Suprapubic skin (tissue), 3 donors: Measurements from ENCODE around the gene PREPL.

ENCODE experiments used
- CTCF ChIP-seq, 2 donors: fragments of 200-600 bp in 1 of 2; fragments of 450-650 bp in 1 of 2; sonication (generic) in 1 of 2; IDR thresholded peaks; one replicate each; pipeline ENCODE4 v1.5.1; 2016 to 2019; ENCODE audit warnings: antibody characterized with exemption in 2 of 2, mild to moderate bottlenecking in 1 of 2, moderate library complexity in 1 of 2
- POLR2A ChIP-seq, 2 donors: fragments of 450-650 bp; IDR thresholded peaks; one replicate each; pipeline ENCODE4 v1.6.1; 2017; ENCODE audit warnings: antibody characterized with exemption in 2 of 2, mild to moderate bottlenecking in 2 of 2, moderate library complexity in 2 of 2

DNA sequence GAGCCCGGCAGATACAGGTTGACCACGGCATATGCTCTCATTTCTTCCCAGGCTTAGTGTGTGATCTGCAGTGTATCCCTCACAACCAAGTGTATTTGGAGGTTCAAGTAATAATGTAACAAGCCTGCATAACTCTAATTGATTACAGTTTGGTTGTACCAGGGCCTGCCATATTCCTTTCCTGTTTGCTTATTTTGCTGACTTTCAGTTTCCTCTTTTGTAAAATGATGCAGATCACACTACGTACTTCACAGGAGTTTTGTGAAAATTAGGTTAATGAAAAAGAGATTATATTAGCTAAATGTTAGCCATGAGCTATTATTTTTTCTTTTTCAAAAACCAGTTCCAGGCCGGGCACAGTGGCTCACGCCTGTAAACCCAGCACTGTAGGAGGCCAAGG is 60.2 kb downstream of the PREPL start:
- TF ChIP-seq POLR2A (IDR thresholded peaks at IDR 0.05) (no peak), CTCF (IDR thresholded peaks at IDR 0.05) (no peak)
